Breast epithelium (tissue), 4 donors: ENCODE data around the gene EFHD2. TPM values are rescaled to one million over a fixed set of nuclear protein-coding genes. Genes with fewer than 3 reads are reported as not detected.
"Not testable (repeated sequence)": the region's sequence is repeated elsewhere in the genome, so short reads cannot be mapped to it uniquely, and the experiment has no call there.

Source experiments
- DNase-seq, 2 donors: peaks; one replicate each; pipeline ENCODE4 v3.0.0-alpha.2; 2019; ENCODE audit warnings: low spot score in 2 of 2
- H3K27ac ChIP-seq, 2 donors: fragments of 200-600 bp; sonication (generic) in 1 of 2; one replicate each; pipeline ENCODE4 v1.5.1; 2016 to 2019; ENCODE audit warnings: mild to moderate bottlenecking in 1 of 2
- H3K27me3 ChIP-seq, 2 donors: fragments of 200-600 bp; sonication (generic) in 1 of 2; one replicate each; pipeline versions ENCODE4 v1.5.1 to v1.6.0; 2017 to 2019; ENCODE audit warnings: control low read depth in 1 of 2, mild to moderate bottlenecking in 1 of 2
- H3K36me3 ChIP-seq: fragments of 200-600 bp; one replicate; pipeline ENCODE4 v1.5.1; 2019
- H3K4me1 ChIP-seq, 2 donors: fragments of 200-600 bp; sonication (generic); one replicate each; pipeline ENCODE4 v1.5.1; 2016 to 2019; ENCODE audit warnings: control low read depth in 1 of 2
- H3K4me3 ChIP-seq, 3 donors: fragments of 200-600 bp; sonication (generic); 1 replicate in 2 of 3; 2 replicates in 1 of 3; pipeline ENCODE4 v1.5.1; 2016 to 2019; ENCODE audit warnings: mild to moderate bottlenecking in 3 of 3, moderate library complexity in 2 of 3
- H3K9me3 ChIP-seq, 2 donors: fragments of 200-600 bp; sonication (generic) in 1 of 2; one replicate each; pipeline ENCODE4 v1.5.1; 2016 to 2019; ENCODE audit warnings: control low read depth in 1 of 2
- POLR2A ChIP-seq: fragments of 450-650 bp; IDR thresholded peaks from one replicate; pipeline ENCODE4 v1.6.1; 2016; ENCODE audit warnings: antibody characterized with exemption, mild to moderate bottlenecking, moderate library complexity
- POLR2AphosphoS5 ChIP-seq, 3 donors: sonication (generic); formaldehyde crosslinking; IDR thresholded peaks; one replicate each; pipeline ENCODE4 v1.6.1; 2017; ENCODE audit warnings: antibody characterized with exemption in 3 of 3
- intact Hi-C: fragments of 100-400 bp; cut with DNase I; formaldehyde crosslinking; loops from one replicate; pipeline ENCODE4 v1.15.1; 2023; ENCODE audit warnings: low total_unique reads
- total RNA-seq, 3 donors: library from RNA; depleted of rRNA; stranded (reverse); fragments of >200 nt; gene quantifications; one replicate each; pipeline ENCODE4 v1.1.0, GENCODE V29; 2016
- TF ChIP-seq, protein P1 (sequence below), 3 donors: fragments of 450-650 bp; IDR thresholded peaks; one replicate each; pipeline ENCODE4 v1.5.1; 2016 to 2017; ENCODE audit warnings: antibody characterized with exemption in 3 of 3, mild to moderate bottlenecking in 3 of 3, moderate library complexity in 3 of 3

Gene EFHD2
- total RNA-seq, 3 donors from 2014 or later, result 24.9 to 43.9 (median 32.8) TPM

DNA sequence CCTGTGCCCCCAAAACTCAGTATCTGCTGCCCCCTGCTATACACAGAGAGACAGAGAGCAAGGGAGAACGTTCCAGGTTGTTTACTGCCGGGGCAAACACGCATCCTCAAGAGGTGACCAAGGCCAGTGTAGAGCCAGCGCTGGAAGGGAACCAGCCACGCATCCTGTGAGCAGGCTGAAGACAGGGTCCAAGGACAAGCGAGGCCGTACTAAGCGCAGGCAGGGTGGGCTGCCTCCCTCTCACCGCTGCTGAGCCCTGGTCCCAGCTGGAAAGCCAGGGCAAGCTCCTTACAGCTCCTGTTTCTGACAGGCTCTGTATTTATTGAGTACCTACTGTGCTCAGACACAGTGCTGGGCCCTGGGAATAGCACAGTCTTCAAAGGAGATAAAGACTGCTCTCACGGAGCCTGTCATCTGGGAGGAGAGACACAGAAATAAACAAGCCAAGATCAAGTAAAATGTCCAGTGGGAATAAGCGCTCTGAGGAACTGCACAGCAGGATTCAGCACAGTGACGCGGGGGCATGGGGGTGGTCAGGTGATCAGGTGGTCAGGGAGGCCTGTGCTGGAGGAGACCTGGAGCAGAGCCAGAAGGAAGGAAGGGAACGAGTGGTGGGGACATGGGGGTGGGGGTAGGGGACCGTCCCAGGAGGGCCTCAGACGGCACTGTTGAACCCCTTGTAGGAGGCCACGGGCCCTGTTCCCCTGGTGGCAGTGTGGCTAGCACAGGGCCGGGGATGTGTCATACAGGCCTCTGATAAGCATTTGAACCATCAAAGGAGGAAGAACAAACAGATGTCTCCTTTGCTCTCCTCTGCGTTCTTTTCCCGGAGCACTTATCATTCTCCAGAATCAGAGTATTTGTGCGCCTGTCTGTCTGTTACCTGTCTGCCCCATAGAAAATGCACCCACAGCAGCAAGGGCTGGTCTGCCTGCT lies 37.8 kb upstream of the EFHD2 start:
- no peaks in the 10 kb centered on the region for H3K27me3 ChIP-seq
- TF ChIP-seq POLR2AphosphoS5 (IDR thresholded peaks at IDR 0.05), result no peak
- TF ChIP-seq, protein P1, sequence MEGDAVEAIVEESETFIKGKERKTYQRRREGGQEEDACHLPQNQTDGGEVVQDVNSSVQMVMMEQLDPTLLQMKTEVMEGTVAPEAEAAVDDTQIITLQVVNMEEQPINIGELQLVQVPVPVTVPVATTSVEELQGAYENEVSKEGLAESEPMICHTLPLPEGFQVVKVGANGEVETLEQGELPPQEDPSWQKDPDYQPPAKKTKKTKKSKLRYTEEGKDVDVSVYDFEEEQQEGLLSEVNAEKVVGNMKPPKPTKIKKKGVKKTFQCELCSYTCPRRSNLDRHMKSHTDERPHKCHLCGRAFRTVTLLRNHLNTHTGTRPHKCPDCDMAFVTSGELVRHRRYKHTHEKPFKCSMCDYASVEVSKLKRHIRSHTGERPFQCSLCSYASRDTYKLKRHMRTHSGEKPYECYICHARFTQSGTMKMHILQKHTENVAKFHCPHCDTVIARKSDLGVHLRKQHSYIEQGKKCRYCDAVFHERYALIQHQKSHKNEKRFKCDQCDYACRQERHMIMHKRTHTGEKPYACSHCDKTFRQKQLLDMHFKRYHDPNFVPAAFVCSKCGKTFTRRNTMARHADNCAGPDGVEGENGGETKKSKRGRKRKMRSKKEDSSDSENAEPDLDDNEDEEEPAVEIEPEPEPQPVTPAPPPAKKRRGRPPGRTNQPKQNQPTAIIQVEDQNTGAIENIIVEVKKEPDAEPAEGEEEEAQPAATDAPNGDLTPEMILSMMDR (IDR thresholded peaks at IDR 0.05), result no peak
- no peak for TF ChIP-seq POLR2A
- no peak overlapping the region for H3K4me3 ChIP-seq
- no peaks in the 10 kb centered on the region for H3K4me1 ChIP-seq
- DNase-seq, result no peak
- intact Hi-C loops, result no loop called here
- peak overlapping the region in 1 of 2 donors; percentile 39 for H3K27ac ChIP-seq
- H3K36me3 ChIP-seq, result no peaks in the 10 kb centered on the region
- H3K9me3 ChIP-seq, result no peaks in the 10 kb centered on the region

DNA sequence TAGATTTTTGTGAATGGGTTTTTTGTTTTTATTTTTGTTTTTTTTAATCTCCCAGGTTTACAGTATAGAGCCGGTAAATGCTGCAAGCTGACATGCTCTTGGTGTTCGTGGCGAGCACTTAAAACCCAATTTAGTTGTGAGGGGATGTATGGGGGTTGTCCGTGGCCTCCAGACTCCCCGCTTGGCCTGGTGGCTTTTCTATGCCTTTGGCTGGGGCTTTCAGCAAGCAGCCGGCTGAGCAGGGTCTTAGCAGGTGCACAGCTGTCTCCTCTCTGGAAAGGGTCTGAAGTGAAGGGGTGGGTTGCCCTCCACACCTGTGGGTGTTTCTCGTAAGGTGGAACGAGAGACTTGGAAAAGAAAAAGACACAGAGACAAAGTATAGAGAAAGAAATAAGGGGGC lies 31.0 kb upstream of the EFHD2 start:
- no peaks in the 10 kb centered on the region for H3K36me3 ChIP-seq
- no peak for DNase-seq
- H3K27me3 ChIP-seq, result no peaks in the 10 kb centered on the region
- H3K27ac ChIP-seq, result no peak overlapping the region
- H3K9me3 ChIP-seq, result no peaks in the 10 kb centered on the region
- no peaks in the 10 kb centered on the region for H3K4me1 ChIP-seq
- H3K4me3 ChIP-seq, result no peak overlapping the region
- TF ChIP-seq POLR2A, result no peak
- TF ChIP-seq, protein P1 (IDR thresholded peaks at IDR 0.05), result no peak
- TF ChIP-seq POLR2AphosphoS5 (IDR thresholded peaks at IDR 0.05), result no peak
- intact Hi-C loops, result no loop called here

DNA sequence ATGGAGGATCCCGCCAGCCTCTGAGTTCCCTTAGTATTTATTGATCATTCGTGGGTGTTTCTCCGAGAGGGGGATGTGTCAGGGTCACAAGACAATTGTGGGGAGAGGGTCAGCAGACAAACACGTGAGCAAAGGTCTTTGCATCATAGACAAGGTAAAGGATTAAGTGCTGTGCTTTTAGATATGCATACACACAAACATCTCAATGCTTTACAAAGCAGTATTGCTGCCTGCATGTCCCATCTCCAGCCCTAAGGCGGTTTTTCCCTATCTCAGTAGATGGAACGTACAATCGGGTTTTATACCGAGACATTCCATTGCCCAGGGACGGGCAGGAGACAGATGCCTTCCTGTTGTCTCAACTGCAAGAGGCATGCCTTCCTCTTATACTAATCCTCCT lies 30.5 kb upstream of the EFHD2 start:
- H3K4me1 ChIP-seq, H3K36me3 ChIP-seq, H3K27ac ChIP-seq, H3K9me3 ChIP-seq, DNase-seq, intact Hi-C loops, H3K4me3 ChIP-seq, H3K27me3 ChIP-seq: not testable (repeated sequence)

DNA sequence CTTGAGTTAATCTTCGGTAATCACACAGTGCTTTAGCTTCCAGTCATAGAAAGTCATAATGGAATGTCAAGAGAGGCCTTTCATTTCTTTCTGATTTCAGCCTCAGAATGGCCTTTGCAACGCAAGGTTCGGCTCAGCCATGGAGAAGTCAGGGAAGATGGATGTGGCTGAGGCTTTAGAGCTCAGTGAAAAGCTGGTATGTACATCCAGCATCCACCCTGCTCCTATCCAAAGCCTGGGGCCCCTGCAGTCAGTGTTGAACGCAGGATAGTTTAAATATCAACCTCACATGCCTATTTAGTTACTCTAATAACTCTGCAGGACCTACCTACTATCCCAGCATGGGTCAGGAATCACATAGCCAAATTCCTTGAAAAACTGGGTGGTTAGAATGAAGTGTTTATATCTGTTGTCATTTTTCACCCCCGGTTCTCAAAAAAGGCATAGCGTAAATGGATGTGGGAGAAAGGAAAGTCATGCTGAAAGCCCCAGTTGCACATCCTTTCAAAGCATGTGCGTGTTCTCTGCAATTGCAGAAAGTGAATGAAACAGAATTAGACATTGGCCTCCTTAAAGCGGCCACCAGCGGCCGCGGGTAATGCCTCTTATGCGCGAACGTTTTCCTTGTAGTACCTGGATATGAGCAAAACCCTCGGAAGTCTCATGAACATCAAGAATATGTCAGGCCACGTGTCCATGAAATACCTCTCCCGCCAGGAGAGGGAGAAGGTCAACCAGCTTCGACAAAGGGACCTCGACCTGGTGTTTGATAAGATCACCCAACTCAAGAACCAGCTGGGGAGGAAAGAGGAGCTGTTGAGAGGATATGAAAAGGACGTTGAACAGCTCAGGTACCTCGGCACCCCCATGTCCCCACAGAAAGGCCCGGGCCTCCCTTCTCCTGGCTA lies 28.8 kb upstream of the EFHD2 start:
- H3K27ac ChIP-seq, result no peak overlapping the region
- no peak for DNase-seq
- TF ChIP-seq POLR2AphosphoS5 (IDR thresholded peaks at IDR 0.05) (no peak), POLR2A (no peak)
- TF ChIP-seq, protein P1 (IDR thresholded peaks at IDR 0.05), result no peak
- no peaks in the 10 kb centered on the region for H3K36me3 ChIP-seq
- no peak overlapping the region for H3K4me3 ChIP-seq
- intact Hi-C loops, result no loop called here
- H3K27me3 ChIP-seq, result no peaks in the 10 kb centered on the region
- H3K4me1 ChIP-seq, result no peaks in the 10 kb centered on the region
- H3K9me3 ChIP-seq, result no peaks in the 10 kb centered on the region

DNA sequence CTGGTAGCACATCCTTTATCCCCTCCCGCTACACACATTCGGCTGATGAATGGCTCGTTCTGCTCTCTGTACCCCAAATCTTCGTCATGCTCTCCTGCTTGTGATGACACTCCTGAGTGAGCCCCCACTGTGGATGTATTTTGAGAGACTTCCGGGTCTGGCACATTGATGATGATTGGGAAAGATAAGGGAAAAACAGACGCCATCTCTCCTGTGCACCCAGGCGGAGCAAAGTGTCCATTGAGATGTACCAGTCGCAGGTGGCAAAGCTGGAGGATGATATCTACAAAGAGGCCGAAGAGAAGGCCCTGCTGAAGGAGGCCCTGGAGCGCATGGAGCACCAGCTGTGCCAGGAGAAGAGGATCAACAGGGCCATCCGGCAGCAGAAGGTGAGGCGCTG lies 27.9 kb upstream of the EFHD2 start:
- Histone ChIP-seq H3K9me3 (no peaks in the 10 kb centered on the region), H3K4me1 (no peaks in the 10 kb centered on the region), H3K4me3 (no peak overlapping the region), H3K36me3 (no peaks in the 10 kb centered on the region), H3K27me3 (no peaks in the 10 kb centered on the region), H3K27ac (no peak overlapping the region)
- no peak for DNase-seq
- intact Hi-C loops, result no loop called here
- TF ChIP-seq, protein P1 (IDR thresholded peaks at IDR 0.05), result no peak
- no peak for TF ChIP-seq POLR2AphosphoS5 (IDR thresholded peaks at IDR 0.05)
